Esophagus muscularis mucosa (tissue), 4 donors: ENCODE results near the gene SRMS. TPM values are rescaled to one million over a fixed set of nuclear protein-coding genes. Genes with fewer than 3 reads are reported as not detected.

Experiments
- DNase-seq: peaks from one replicate; pipeline ENCODE4 v3.0.0-alpha.2; 2017; ENCODE audit errors: extremely low spot score
- H3K27ac ChIP-seq, 4 donors: fragments of 200-600 bp; sonication (generic); replicated peaks in 1 of 4; 1 replicate in 3 of 4; 2 replicates in 1 of 4; pipeline ENCODE4 v1.5.1; 2016 to 2019; ENCODE audit warnings: mild to moderate bottlenecking in 1 of 4
- H3K27me3 ChIP-seq, 4 donors: fragments of 200-600 bp; sonication (generic); one replicate each; pipeline versions ENCODE4 v1.5.1 to v1.6.0; 2016 to 2019
- H3K36me3 ChIP-seq, 4 donors: fragments of 200-600 bp; sonication (generic); one replicate each; pipeline ENCODE4 v1.5.1; 2016 to 2019
- H3K4me1 ChIP-seq, 4 donors: fragments of 200-600 bp; sonication (generic); one replicate each; pipeline ENCODE4 v1.5.1; 2016 to 2019
- H3K4me3 ChIP-seq, 4 donors: fragments of 200-600 bp; sonication (generic); 1 replicate in 2 of 4; 2 replicates in 2 of 4; pipeline ENCODE4 v1.5.1; 2016 to 2019; ENCODE audit warnings: mild to moderate bottlenecking in 4 of 4, moderate library complexity in 1 of 4
- H3K9me3 ChIP-seq, 4 donors: fragments of 200-600 bp; sonication (generic); 1 replicate in 3 of 4; 2 replicates in 1 of 4; pipeline ENCODE4 v1.5.1; 2016 to 2019
- EP300 ChIP-seq: sonication (generic); formaldehyde crosslinking; IDR thresholded peaks from one replicate; pipeline ENCODE4 v1.6.1; 2017; ENCODE audit warnings: antibody characterized with exemption
- POLR2A ChIP-seq: fragments of 450-650 bp; IDR thresholded peaks from one replicate; pipeline ENCODE4 v1.6.1; 2017; ENCODE audit warnings: antibody characterized with exemption, moderate library complexity, mild to moderate bottlenecking, low read depth
- POLR2AphosphoS5 ChIP-seq, 2 donors: sonication (generic); formaldehyde crosslinking; IDR thresholded peaks; one replicate each; pipeline ENCODE4 v1.6.1; 2017; ENCODE audit warnings: antibody characterized with exemption in 2 of 2
- WGBS: methylation state at CpG from one replicate; pipeline ENCODE4 v1.1.5; 2018; 5-methylcytosine and 5-hydroxymethylcytosine counted together
- intact Hi-C: fragments of 100-400 bp; cut with DNase I; formaldehyde crosslinking; loops from one replicate; pipeline ENCODE4 v1.15.1; 2023
- total RNA-seq, 4 donors: library from RNA; depleted of rRNA; stranded (reverse); fragments of >200 nt; gene quantifications; one replicate each; pipeline versions ENCODE4 v1.1.0 to v1.2.1, GENCODE V29; 2016
- TF ChIP-seq, protein P1 (sequence below), 3 experiments: fragments of 200-600 bp in 2 of 3; fragments of 450-650 bp in 1 of 3; sonication (generic) in 2 of 3; IDR thresholded peaks; one replicate each; pipeline ENCODE4 v1.5.1; 2017 to 2019; ENCODE audit warnings: antibody characterized with exemption in 3 of 3, mild to moderate bottlenecking in 2 of 3, moderate library complexity in 1 of 3

The SRMS gene
- total RNA-seq, 4 donors from 2014 or later, result not detected

DNA sequence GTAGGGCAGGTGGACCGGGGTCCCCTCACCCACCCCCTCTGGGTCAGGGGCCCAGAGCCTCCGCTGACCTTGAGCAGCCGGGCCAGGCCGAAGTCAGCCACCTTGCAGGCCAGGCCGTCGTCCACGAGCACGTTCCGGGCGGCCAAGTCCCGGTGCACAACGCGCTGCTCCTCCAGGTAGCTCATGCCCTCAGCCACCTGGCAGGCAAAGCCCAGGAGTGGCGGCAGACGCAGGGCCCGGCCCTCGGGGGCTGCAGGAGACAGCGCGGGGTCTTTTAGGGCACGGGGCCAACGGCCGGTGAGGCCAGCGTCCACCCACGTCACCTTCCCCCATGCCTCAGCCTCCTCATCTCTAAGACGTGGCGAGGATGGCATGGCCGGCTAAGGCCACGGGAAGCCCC lies 6.2 kb downstream of the SRMS start:
- Histone ChIP-seq H3K4me1 (peaks cover 14 to 22% (median 18%) of the 10 kb centered on the region in 4 donors), H3K9me3 (no peaks in the 10 kb centered on the region), H3K4me3 (no peak overlapping the region), H3K27me3 (peaks cover 0 to 53% (median 8%) of the 10 kb centered on the region in 4 donors), H3K27ac (no peak overlapping the region), H3K36me3 (no peaks in the 10 kb centered on the region)
- 88% methylated on average over 16 of the region's 28 CpGs for WGBS
- intact Hi-C loops, result no loop called here
- no peak for DNase-seq
- no peak for TF ChIP-seq POLR2AphosphoS5 (IDR thresholded peaks at IDR 0.05)
- TF ChIP-seq EP300, result no peak
- TF ChIP-seq, protein P1, sequence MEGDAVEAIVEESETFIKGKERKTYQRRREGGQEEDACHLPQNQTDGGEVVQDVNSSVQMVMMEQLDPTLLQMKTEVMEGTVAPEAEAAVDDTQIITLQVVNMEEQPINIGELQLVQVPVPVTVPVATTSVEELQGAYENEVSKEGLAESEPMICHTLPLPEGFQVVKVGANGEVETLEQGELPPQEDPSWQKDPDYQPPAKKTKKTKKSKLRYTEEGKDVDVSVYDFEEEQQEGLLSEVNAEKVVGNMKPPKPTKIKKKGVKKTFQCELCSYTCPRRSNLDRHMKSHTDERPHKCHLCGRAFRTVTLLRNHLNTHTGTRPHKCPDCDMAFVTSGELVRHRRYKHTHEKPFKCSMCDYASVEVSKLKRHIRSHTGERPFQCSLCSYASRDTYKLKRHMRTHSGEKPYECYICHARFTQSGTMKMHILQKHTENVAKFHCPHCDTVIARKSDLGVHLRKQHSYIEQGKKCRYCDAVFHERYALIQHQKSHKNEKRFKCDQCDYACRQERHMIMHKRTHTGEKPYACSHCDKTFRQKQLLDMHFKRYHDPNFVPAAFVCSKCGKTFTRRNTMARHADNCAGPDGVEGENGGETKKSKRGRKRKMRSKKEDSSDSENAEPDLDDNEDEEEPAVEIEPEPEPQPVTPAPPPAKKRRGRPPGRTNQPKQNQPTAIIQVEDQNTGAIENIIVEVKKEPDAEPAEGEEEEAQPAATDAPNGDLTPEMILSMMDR (IDR thresholded peaks at IDR 0.05), result no peak
- TF ChIP-seq POLR2A, result no peak

DNA sequence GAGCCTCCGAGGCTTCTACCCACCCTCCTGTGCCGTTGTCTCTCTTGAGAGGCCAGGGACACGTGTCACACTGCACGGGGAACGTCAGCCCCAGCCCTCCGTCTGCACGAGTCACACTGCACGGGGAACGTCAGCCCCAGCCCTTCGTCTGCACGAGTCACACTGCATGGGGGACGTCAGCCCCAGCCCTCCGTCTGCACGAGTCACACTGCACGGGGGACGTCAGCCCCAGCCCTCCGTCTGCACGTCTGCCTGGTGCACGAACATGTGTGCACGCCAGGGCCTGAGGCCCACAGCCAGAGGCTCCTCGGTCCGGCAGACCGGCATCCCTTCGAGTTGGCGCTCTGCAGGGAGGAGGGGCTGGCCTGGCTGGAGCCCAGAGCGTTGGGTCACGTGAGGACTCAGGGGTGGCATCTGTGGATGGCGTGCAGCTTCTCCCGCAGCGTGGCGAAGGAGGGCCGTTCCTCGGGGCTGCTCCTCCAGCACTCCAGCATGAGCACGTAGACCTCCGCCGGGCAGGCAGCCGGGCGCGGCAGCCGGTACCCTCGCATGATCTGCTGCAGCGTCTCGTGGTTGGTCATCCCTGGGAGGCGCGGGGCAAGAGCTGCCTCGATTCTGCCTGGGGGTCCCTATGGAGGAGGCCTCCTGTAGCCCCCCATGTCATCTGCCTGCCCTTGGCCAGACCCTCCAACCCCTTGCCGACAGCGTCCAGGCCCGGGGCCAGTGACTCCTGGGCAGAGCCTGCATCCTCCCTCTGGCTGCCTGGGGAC lies 6.9 kb downstream of the SRMS start:
- H3K9me3 ChIP-seq, result no peaks in the 10 kb centered on the region
- peaks cover 14 to 23% (median 19%) of the 10 kb centered on the region in 4 donors for H3K4me1 ChIP-seq
- no peak overlapping the region for H3K4me3 ChIP-seq
- H3K27ac ChIP-seq, result no peak overlapping the region
- intact Hi-C loops, result no loop called here
- no peak for DNase-seq
- WGBS, result 78% methylated on average over 10 of the region's 49 CpGs
- H3K36me3 ChIP-seq, result no peaks in the 10 kb centered on the region
- H3K27me3 ChIP-seq, result peaks cover 0 to 52% (median 9%) of the 10 kb centered on the region in 4 donors
- no peak for TF ChIP-seq POLR2A
- TF ChIP-seq, protein P1 (IDR thresholded peaks at IDR 0.05), result no peak
- TF ChIP-seq EP300, result no peak
- no peak for TF ChIP-seq POLR2AphosphoS5 (IDR thresholded peaks at IDR 0.05)

DNA sequence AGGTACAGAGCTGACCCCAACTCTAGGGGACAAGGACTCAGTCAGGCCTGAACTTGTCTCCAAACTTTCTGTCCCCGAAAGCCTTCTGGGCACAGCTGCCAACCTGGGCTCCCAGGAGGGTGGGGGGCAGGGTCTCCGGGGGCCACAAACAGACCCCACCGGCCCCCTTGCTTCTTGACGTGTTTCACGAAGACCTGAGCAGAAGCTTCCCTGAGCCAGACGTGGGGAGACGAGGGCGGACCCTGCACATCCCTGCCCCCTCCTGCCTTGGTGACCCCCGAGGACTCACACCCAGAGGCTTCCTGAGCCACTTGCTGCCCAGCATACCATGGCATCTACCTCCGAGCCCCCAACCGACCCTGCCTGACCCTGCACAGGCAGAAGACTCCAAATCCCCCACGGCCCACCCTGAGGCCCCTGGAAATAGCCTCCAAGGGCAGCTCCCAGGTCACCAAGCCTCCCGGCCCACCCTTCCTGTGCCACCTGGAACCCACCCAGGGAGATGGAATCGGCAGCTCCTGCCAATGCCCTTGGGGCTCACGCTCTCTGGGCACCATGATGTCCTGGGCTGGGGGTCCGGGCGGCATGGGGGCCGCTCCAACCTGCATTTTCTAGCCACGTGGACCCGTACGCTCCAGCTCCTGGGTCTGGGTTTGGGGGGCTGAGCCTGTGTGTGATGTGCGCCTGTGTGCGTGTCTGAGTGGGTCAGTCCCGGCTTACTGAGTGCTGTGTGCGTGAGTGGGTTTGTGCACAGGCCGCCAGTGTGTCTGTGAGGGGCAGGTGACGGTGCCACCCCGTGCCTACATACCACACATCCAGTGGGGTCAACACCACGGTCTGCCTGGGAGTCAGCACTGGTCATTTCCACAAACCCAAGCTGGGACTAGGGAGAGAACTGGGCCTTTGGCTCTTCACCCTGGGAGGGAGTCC lies 7.8 kb downstream of the SRMS start:
- peaks cover 16 to 31% (median 25%) of the 10 kb centered on the region in 4 donors for H3K4me1 ChIP-seq
- no peak overlapping the region for H3K27ac ChIP-seq
- peaks cover 0 to 53% (median 15%) of the 10 kb centered on the region in 4 donors for H3K27me3 ChIP-seq
- intact Hi-C loops, result loop anchor here (2.0 to 10.0 kb wide), 2 partner anchors 115 to 257 kb away; partner anchors contain the start of genes RTEL1 and STMN3
- H3K9me3 ChIP-seq, result no peaks in the 10 kb centered on the region
- no peaks in the 10 kb centered on the region for H3K36me3 ChIP-seq
- no peak overlapping the region for H3K4me3 ChIP-seq
- TF ChIP-seq EP300, result no peak
- TF ChIP-seq POLR2AphosphoS5 (IDR thresholded peaks at IDR 0.05), result no peak
- no peak for TF ChIP-seq POLR2A
- TF ChIP-seq, protein P1 (IDR thresholded peaks at IDR 0.05), result no peak
- 89% methylated on average over 19 of the region's 29 CpGs for WGBS
- no peak for DNase-seq

DNA sequence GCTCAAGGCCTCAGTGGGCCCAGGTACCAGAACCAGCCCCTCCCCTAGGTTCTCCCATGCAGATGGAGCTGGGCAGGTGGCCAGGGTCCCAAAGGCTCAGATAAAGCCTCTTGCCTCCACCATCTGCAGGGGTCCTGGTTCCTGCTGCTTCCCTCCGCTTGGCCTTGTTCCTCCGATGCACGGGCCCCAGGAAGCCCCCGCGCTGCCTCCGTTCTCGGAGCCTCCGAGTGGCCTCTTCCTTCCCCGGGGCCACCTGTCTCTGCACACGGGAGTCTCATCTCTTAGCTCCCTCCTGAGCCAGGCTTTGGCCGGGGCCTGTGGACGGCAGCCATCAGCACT lies 8.5 kb downstream of the SRMS start:
- Histone ChIP-seq H3K36me3 (no peaks in the 10 kb centered on the region), H3K4me3 (no peak overlapping the region), H3K27me3 (peaks cover 0 to 57% (median 22%) of the 10 kb centered on the region in 4 donors), H3K4me1 (peaks cover 16 to 34% (median 27%) of the 10 kb centered on the region in 4 donors), H3K9me3 (no peaks in the 10 kb centered on the region), H3K27ac (no peak overlapping the region)
- DNase-seq, result no peak
- no peak for TF ChIP-seq POLR2AphosphoS5 (IDR thresholded peaks at IDR 0.05)
- no peak for TF ChIP-seq POLR2A
- TF ChIP-seq EP300, result no peak
- TF ChIP-seq, protein P1 (IDR thresholded peaks at IDR 0.05), result no peak
- intact Hi-C loops, result loop anchor here (2.0 to 10.0 kb wide), 2 partner anchors 116 to 258 kb away; partner anchors contain the start of genes RTEL1 and STMN3
- 83% methylated on average over 10 of the region's 12 CpGs for WGBS
